ENCODE measurements around the gene ISLR.

Gene ISLR

GRCh38 chr15:74174958-74175253 is 1.4 kb downstream of the ISLR start:
- no peak overlapping the region for H3K4me3 ChIP-seq (replicated peaks; ENCODE audit: low read depth, low read length)
- no peaks in the 10 kb centered on the region for H3K36me3 ChIP-seq (ENCODE audit: control insufficient read depth, insufficient read depth, low read length)
- DNase-seq (ENCODE audit: extremely low read depth, insufficient read length), result no peak
- TF ChIP-seq CTCF (IDR thresholded peaks at IDR 0.05; ENCODE audit: insufficient read depth, low read length, poor library complexity, severe bottlenecking), result no peak
- H3K27me3 ChIP-seq (replicated peaks; ENCODE audit: control insufficient read depth, insufficient read depth, low read length), result 0 out of 2 replicates have a peak, but pooled peaks cover 1% of the 10 kb centered on the region

DNA sequence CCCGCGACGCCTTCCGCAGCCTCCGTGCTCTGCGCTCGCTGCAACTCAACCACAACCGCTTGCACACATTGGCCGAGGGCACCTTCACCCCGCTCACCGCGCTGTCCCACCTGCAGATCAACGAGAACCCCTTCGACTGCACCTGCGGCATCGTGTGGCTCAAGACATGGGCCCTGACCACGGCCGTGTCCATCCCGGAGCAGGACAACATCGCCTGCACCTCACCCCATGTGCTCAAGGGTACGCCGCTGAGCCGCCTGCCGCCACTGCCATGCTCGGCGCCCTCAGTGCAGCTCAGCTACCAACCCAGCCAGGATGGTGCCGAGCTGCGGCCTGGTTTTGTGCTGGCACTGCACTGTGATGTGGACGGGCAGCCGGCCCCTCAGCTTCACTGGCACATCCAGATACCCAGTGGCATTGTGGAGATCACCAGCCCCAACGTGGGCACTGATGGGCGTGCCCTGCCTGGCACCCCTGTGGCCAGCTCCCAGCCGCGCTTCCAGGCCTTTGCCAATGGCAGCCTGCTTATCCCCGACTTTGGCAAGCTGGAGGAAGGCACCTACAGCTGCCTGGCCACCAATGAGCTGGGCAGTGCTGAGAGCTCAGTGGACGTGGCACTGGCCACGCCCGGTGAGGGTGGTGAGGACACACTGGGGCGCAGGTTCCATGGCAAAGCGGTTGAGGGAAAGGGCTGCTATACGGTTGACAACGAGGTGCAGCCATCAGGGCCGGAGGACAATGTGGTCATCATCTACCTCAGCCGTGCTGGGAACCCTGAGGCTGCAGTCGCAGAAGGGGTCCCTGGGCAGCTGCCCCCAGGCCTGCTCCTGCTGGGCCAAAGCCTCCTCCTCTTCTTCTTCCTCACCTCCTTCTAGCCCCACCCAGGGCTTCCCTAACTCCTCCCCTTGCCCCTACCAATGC is 2.0 kb downstream of the ISLR start:
- Histone ChIP-seq H3K4me3 (replicated peaks; ENCODE audit: low read depth, low read length) (no peak overlapping the region), H3K27me3 (replicated peaks; ENCODE audit: control insufficient read depth, insufficient read depth, low read length) (0 out of 2 replicates have a peak, but pooled peaks cover 1% of the 10 kb centered on the region), H3K36me3 (ENCODE audit: control insufficient read depth, insufficient read depth, low read length) (no peaks in the 10 kb centered on the region)
- no peak for DNase-seq (ENCODE audit: extremely low read depth, insufficient read length)
- no peak for TF ChIP-seq CTCF (IDR thresholded peaks at IDR 0.05; ENCODE audit: insufficient read depth, low read length, poor library complexity, severe bottlenecking)

DNA sequence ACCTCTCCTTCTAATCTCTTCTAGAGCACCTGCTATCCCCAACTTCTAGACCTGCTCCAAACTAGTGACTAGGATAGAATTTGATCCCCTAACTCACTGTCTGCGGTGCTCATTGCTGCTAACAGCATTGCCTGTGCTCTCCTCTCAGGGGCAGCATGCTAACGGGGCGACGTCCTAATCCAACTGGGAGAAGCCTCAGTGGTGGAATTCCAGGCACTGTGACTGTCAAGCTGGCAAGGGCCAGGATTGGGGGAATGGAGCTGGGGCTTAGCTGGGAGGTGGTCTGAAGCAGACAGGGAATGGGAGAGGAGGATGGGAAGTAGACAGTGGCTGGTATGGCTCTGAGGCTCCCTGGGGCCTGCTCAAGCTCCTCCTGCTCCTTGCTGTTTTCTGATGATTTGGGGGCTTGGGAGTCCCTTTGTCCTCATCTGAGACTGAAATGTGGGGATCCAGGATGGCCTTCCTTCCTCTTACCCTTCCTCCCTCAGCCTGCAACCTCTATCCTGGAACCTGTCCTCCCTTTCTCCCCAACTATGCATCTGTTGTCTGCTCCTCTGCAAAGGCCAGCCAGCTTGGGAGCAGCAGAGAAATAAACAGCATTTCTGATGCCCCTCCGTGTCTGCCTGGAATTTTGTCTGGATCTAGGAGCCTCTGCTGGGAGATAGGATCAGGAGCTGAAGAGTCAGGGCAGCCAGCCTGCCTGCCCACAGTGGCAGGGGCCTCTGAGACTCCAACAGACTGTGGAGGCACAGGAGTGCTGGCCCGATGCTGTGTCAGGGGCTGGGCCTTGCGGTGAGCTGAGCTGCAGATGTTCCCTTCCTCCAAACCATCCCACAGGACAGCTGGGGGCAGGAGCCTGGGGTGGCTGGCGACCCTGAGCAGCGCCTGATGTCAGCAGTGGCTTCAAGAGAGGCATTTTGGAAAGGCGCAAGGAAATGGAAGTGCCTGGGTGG is 3.0 kb downstream of the ISLR start:
- no peak for DNase-seq (ENCODE audit: extremely low read depth, insufficient read length)
- no peak for TF ChIP-seq CTCF (IDR thresholded peaks at IDR 0.05; ENCODE audit: insufficient read depth, low read length, poor library complexity, severe bottlenecking)
- no peak overlapping the region for H3K4me3 ChIP-seq (replicated peaks; ENCODE audit: low read depth, low read length)
- H3K36me3 ChIP-seq (ENCODE audit: control insufficient read depth, insufficient read depth, low read length), result no peaks in the 10 kb centered on the region
- H3K27me3 ChIP-seq (replicated peaks; ENCODE audit: control insufficient read depth, insufficient read depth, low read length), result 0 out of 2 replicates have a peak, but pooled peaks cover 1% of the 10 kb centered on the region

DNA sequence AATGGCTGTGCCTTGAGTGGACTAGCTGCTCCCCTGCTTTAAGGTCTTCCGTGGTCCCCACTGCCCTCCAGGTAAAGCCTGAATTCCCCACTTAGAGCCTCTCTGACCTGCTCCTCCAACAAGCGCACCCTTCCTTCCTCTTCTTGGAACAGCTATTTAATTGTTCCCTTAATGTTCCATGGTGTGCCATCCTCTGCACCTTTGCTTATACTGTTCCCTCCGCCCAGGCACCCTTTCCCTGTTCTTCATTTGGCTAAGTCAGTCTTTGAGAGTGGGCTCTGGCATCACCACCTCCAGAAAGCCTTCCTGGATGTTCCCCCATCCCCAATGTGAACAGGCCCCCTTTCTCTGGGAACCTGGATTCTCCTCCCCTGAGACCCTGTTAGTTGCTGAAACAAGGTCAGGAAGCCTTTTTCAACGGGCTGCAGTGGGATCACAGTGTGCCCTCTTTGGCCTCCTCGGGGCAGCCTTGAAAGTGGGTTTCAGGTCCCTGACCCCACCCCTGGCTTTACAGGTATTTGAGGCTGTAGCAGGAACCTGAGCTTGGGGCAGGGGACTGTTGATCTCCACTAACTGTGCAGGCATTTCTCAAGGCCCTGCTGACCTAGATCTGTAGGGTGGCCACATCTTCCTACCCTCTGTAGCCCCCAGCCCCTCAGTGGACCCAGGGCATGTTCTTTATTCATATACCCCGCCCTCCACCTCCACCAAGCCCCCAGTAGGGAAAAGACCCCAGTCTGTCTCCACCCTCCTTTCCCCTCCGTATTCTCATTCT is 5.0 kb downstream of the ISLR start:
- Histone ChIP-seq H3K27me3 (replicated peaks; ENCODE audit: control insufficient read depth, insufficient read depth, low read length) (0 out of 2 replicates have a peak, but pooled peaks cover 1% of the 10 kb centered on the region), H3K4me3 (replicated peaks; ENCODE audit: low read depth, low read length) (no peak overlapping the region), H3K36me3 (ENCODE audit: control insufficient read depth, insufficient read depth, low read length) (no peaks in the 10 kb centered on the region)
- no peak for TF ChIP-seq CTCF (IDR thresholded peaks at IDR 0.05; ENCODE audit: insufficient read depth, low read length, poor library complexity, severe bottlenecking)
- no peak for DNase-seq (ENCODE audit: extremely low read depth, insufficient read length)

DNA sequence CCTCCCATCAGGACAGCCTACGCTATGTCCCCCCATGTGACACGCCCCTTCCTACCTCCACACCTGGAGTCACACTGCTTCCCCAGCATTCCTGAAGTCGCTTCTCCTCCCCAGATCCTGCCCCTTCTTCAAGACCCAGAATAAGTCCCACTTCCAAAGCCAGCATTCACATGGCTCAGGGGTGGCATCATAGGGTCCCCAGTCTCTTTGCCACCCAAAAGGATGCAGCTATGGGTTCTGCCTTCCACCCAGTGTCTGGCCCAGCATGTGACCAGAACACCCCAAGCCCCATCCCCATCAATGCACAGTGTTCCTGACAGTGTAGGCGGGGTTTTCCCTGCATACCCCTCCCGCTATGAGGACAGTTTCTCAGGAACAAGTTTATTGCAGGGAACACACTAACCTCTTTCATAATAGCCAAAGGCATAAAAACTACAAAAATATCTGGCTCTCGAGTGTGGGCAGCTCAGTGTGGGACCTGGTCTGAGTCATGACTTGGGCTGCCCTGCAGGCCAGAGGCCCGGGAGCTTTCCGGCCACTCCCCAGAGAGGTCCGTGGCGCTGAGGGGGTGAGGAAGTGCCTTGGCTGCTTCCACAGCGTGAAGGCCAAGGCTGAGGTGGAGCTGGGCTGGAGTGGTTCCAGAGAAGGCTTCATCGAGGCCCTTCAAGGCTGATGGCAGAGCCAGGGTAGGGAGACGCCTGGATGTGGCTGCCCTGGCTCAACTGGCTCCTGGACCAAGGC is 5.8 kb downstream of the ISLR start:
- no peak for TF ChIP-seq CTCF (IDR thresholded peaks at IDR 0.05; ENCODE audit: insufficient read depth, low read length, poor library complexity, severe bottlenecking)
- Histone ChIP-seq H3K27me3 (replicated peaks; ENCODE audit: control insufficient read depth, insufficient read depth, low read length) (0 out of 2 replicates have a peak, but pooled peaks cover 1% of the 10 kb centered on the region), H3K36me3 (ENCODE audit: control insufficient read depth, insufficient read depth, low read length) (no peaks in the 10 kb centered on the region), H3K4me3 (replicated peaks; ENCODE audit: low read depth, low read length) (no peak overlapping the region)
- no peak for DNase-seq (ENCODE audit: extremely low read depth, insufficient read length)

Measured in GM06990 (cell line).